ENCODE data around the gene SRRM3. TPM values are rescaled to one million over a fixed set of nuclear protein-coding genes. Genes with fewer than 3 reads are reported as not detected.
A peak's percentile ranks its signal among the peaks of the same experiment; 100 is the strongest.

SRRM3 gene
- total and polyA plus RNA-seq, 9 of the 15 experiments (the other 6 are each of a cell fraction or from before 2014, with no cell fraction given): 0.04 to 0.91 (median 0.46) TPM; not detected in 2

DNA sequence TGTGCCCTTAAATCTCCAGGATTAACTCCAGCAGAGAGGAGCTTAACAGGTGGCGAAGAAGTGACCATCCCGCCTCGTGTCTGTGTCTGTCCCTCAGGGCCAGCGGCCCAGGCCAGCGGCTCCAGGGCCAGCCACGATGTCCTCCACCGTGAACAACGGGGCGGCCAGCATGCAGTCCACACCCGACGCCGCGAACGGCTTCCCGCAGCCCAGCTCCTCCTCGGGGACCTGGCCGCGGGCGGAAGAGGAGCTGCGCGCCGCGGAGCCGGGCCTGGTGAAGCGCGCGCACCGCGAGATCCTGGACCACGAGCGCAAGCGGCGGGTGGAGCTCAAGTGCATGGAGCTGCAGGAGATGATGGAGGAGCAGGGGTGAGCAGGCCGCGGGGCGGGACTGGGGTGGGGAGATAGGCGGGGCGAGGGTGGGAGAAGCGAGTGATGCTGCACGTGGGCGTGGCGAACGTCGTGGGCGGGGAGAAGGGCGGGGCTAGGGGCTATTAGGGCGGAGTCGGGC, 33.3 kb downstream of the SRRM3 start (continued):
- TF ChIP-seq, protein P1, sequence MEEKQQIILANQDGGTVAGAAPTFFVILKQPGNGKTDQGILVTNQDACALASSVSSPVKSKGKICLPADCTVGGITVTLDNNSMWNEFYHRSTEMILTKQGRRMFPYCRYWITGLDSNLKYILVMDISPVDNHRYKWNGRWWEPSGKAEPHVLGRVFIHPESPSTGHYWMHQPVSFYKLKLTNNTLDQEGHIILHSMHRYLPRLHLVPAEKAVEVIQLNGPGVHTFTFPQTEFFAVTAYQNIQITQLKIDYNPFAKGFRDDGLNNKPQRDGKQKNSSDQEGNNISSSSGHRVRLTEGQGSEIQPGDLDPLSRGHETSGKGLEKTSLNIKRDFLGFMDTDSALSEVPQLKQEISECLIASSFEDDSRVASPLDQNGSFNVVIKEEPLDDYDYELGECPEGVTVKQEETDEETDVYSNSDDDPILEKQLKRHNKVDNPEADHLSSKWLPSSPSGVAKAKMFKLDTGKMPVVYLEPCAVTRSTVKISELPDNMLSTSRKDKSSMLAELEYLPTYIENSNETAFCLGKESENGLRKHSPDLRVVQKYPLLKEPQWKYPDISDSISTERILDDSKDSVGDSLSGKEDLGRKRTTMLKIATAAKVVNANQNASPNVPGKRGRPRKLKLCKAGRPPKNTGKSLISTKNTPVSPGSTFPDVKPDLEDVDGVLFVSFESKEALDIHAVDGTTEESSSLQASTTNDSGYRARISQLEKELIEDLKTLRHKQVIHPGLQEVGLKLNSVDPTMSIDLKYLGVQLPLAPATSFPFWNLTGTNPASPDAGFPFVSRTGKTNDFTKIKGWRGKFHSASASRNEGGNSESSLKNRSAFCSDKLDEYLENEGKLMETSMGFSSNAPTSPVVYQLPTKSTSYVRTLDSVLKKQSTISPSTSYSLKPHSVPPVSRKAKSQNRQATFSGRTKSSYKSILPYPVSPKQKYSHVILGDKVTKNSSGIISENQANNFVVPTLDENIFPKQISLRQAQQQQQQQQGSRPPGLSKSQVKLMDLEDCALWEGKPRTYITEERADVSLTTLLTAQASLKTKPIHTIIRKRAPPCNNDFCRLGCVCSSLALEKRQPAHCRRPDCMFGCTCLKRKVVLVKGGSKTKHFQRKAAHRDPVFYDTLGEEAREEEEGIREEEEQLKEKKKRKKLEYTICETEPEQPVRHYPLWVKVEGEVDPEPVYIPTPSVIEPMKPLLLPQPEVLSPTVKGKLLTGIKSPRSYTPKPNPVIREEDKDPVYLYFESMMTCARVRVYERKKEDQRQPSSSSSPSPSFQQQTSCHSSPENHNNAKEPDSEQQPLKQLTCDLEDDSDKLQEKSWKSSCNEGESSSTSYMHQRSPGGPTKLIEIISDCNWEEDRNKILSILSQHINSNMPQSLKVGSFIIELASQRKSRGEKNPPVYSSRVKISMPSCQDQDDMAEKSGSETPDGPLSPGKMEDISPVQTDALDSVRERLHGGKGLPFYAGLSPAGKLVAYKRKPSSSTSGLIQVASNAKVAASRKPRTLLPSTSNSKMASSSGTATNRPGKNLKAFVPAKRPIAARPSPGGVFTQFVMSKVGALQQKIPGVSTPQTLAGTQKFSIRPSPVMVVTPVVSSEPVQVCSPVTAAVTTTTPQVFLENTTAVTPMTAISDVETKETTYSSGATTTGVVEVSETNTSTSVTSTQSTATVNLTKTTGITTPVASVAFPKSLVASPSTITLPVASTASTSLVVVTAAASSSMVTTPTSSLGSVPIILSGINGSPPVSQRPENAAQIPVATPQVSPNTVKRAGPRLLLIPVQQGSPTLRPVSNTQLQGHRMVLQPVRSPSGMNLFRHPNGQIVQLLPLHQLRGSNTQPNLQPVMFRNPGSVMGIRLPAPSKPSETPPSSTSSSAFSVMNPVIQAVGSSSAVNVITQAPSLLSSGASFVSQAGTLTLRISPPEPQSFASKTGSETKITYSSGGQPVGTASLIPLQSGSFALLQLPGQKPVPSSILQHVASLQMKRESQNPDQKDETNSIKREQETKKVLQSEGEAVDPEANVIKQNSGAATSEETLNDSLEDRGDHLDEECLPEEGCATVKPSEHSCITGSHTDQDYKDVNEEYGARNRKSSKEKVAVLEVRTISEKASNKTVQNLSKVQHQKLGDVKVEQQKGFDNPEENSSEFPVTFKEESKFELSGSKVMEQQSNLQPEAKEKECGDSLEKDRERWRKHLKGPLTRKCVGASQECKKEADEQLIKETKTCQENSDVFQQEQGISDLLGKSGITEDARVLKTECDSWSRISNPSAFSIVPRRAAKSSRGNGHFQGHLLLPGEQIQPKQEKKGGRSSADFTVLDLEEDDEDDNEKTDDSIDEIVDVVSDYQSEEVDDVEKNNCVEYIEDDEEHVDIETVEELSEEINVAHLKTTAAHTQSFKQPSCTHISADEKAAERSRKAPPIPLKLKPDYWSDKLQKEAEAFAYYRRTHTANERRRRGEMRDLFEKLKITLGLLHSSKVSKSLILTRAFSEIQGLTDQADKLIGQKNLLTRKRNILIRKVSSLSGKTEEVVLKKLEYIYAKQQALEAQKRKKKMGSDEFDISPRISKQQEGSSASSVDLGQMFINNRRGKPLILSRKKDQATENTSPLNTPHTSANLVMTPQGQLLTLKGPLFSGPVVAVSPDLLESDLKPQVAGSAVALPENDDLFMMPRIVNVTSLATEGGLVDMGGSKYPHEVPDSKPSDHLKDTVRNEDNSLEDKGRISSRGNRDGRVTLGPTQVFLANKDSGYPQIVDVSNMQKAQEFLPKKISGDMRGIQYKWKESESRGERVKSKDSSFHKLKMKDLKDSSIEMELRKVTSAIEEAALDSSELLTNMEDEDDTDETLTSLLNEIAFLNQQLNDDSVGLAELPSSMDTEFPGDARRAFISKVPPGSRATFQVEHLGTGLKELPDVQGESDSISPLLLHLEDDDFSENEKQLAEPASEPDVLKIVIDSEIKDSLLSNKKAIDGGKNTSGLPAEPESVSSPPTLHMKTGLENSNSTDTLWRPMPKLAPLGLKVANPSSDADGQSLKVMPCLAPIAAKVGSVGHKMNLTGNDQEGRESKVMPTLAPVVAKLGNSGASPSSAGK (IDR thresholded peaks at IDR 0.05): peak; percentile 88
- TF ChIP-seq, protein P2, sequence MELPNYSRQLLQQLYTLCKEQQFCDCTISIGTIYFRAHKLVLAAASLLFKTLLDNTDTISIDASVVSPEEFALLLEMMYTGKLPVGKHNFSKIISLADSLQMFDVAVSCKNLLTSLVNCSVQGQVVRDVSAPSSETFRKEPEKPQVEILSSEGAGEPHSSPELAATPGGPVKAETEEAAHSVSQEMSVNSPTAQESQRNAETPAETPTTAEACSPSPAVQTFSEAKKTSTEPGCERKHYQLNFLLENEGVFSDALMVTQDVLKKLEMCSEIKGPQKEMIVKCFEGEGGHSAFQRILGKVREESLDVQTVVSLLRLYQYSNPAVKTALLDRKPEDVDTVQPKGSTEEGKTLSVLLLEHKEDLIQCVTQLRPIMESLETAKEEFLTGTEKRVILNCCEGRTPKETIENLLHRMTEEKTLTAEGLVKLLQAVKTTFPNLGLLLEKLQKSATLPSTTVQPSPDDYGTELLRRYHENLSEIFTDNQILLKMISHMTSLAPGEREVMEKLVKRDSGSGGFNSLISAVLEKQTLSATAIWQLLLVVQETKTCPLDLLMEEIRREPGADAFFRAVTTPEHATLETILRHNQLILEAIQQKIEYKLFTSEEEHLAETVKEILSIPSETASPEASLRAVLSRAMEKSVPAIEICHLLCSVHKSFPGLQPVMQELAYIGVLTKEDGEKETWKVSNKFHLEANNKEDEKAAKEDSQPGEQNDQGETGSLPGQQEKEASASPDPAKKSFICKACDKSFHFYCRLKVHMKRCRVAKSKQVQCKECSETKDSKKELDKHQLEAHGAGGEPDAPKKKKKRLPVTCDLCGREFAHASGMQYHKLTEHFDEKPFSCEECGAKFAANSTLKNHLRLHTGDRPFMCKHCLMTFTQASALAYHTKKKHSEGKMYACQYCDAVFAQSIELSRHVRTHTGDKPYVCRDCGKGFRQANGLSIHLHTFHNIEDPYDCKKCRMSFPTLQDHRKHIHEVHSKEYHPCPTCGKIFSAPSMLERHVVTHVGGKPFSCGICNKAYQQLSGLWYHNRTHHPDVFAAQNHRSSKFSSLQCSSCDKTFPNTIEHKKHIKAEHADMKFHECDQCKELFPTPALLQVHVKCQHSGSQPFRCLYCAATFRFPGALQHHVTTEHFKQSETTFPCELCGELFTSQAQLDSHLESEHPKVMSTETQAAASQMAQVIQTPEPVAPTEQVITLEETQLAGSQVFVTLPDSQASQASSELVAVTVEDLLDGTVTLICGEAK (IDR thresholded peaks at IDR 0.05): no peak
- TF ChIP-seq, protein P2 (CRISPR knock-in tag; IDR thresholded peaks at IDR 0.05): no peak
- peak; percentile 93 for TF ChIP-seq L3MBTL2 (IDR thresholded peaks at IDR 0.05)
- TF ChIP-seq SIRT6 (IDR thresholded peaks at IDR 0.05; ENCODE audit: low read depth, low read length): no peak

Measured in K562 (cell line).